ENCODE data around the gene XRCC1.

DNA sequence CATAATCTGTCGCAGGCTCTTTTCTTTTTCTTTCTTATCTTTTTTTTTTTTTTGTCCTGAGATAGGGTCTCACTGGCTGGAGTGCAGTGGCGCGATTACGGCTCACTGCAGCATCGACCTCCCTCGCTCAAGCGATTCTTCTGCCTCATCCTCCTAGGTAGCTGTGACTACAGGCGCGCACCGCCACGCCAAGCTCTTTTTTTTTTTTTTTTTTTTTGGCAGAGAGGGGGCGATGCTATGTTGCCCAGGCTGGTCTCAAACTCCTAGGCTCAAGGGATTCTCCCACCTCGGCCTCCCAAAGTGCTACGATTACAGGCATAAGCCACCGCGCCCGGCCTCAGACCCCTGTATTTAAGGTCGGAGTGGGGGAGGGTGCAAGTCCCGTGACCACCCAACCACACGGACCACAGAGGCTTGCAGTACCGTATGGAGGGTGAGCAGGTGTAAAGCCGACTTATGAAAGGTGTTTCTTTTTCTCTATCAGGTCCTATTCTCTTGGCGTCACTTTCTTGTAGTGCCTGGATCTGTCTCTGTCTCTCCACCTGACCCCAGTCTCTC lies 72.8 kb downstream of the XRCC1 start:
- TF ChIP-seq, protein P1, sequence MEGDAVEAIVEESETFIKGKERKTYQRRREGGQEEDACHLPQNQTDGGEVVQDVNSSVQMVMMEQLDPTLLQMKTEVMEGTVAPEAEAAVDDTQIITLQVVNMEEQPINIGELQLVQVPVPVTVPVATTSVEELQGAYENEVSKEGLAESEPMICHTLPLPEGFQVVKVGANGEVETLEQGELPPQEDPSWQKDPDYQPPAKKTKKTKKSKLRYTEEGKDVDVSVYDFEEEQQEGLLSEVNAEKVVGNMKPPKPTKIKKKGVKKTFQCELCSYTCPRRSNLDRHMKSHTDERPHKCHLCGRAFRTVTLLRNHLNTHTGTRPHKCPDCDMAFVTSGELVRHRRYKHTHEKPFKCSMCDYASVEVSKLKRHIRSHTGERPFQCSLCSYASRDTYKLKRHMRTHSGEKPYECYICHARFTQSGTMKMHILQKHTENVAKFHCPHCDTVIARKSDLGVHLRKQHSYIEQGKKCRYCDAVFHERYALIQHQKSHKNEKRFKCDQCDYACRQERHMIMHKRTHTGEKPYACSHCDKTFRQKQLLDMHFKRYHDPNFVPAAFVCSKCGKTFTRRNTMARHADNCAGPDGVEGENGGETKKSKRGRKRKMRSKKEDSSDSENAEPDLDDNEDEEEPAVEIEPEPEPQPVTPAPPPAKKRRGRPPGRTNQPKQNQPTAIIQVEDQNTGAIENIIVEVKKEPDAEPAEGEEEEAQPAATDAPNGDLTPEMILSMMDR (IDR thresholded peaks at IDR 0.05), result no peak
- TF ChIP-seq POLR2A (IDR thresholded peaks at IDR 0.05) (no peak), POLR2AphosphoS5 (IDR thresholded peaks at IDR 0.05) (no peak)
